Sigmoid colon (tissue), 7 donors: Measurements from ENCODE around the gene TCOF1. TPM values are rescaled to one million over a fixed set of nuclear protein-coding genes. Genes with fewer than 3 reads are reported as not detected.

Experiments
- DNase-seq: peaks from one replicate; pipeline ENCODE4 v3.0.0-alpha.2; 2019
- H3K27ac ChIP-seq, 4 donors: fragments of 200-600 bp; sonication (generic); one replicate each; pipeline ENCODE4 v1.5.1; 2016 to 2019; ENCODE audit warnings: mild to moderate bottlenecking in 1 of 4
- H3K27me3 ChIP-seq, 3 donors: fragments of 200-600 bp; sonication (generic); one replicate each; pipeline ENCODE4 v1.5.1; 2019; ENCODE audit warnings: mild to moderate bottlenecking in 1 of 3
- H3K36me3 ChIP-seq, 4 donors: fragments of 200-600 bp; sonication (generic); one replicate each; pipeline ENCODE4 v1.5.1; 2016 to 2019
- H3K4me1 ChIP-seq, 4 donors: fragments of 200-600 bp; sonication (generic); one replicate each; pipeline ENCODE4 v1.5.1; 2017 to 2019
- H3K4me3 ChIP-seq, 4 donors: fragments of 200-600 bp; sonication (generic); one replicate each; pipeline ENCODE4 v1.5.1; 2017 to 2019; ENCODE audit warnings: mild to moderate bottlenecking in 2 of 4, moderate library complexity in 1 of 4
- H3K9me3 ChIP-seq, 4 donors: fragments of 200-600 bp in 3 of 4; sonication (generic) in 3 of 4; one replicate each; pipeline versions ENCODE4 v1.5.1 to v1.6.1; 2013 to 2019
- EP300 ChIP-seq, 4 donors: sonication (generic); formaldehyde crosslinking; IDR thresholded peaks; one replicate each; pipeline ENCODE4 v1.6.1; 2017; ENCODE audit warnings: antibody characterized with exemption in 4 of 4
- POLR2A ChIP-seq, 2 donors: fragments of 450-650 bp; IDR thresholded peaks; one replicate each; pipeline ENCODE4 v1.6.1; 2016; ENCODE audit warnings: antibody characterized with exemption in 2 of 2, mild to moderate bottlenecking in 2 of 2, moderate library complexity in 2 of 2
- POLR2AphosphoS5 ChIP-seq, 4 donors: sonication (generic); formaldehyde crosslinking; IDR thresholded peaks; one replicate each; pipeline ENCODE4 v1.6.1; 2017; ENCODE audit warnings: antibody characterized with exemption in 4 of 4
- WGBS, 2 donors: extraction: QIAGEN DNeasy Blood & Tissue Kit; methylation state at CpG; one replicate each; pipeline ENCODE4 v1.1.7; 2013; 5-methylcytosine and 5-hydroxymethylcytosine counted together
- intact Hi-C: fragments of 100-400 bp; cut with DNase I; formaldehyde crosslinking; loops from one replicate; pipeline ENCODE4 v1.15.1; 2023
- polyA plus RNA-seq, 3 donors: library from polyadenylated mRNA; stranded (reverse); fragments of 200-250 nt; gene quantifications; one replicate each; pipeline ENCODE4 v1.2.3, GENCODE V29; 2013
- total RNA-seq, 4 donors: library from RNA; depleted of rRNA; stranded (reverse); fragments of >200 nt; gene quantifications; one replicate each; pipeline ENCODE4 v1.1.0, GENCODE V29; 2016
- TF ChIP-seq, protein P1 (sequence below), 4 experiments: fragments of 450-650 bp in 3 of 4; fragments of 200-600 bp in 1 of 4; IDR thresholded peaks; one replicate each; pipeline ENCODE4 v1.5.1; 2016 to 2019; ENCODE audit warnings: antibody characterized with exemption in 4 of 4, mild to moderate bottlenecking in 3 of 4, moderate library complexity in 2 of 4
- donor health status: healthy with polysubstance abuse.
- donor health status: Bipolar disorder and iron deficiency.
- donor health status: healthy.

TCOF1 gene
- total and polyA plus RNA-seq, 7 donors, result 5.4 to 28.1 (median 20.0) TPM

DNA sequence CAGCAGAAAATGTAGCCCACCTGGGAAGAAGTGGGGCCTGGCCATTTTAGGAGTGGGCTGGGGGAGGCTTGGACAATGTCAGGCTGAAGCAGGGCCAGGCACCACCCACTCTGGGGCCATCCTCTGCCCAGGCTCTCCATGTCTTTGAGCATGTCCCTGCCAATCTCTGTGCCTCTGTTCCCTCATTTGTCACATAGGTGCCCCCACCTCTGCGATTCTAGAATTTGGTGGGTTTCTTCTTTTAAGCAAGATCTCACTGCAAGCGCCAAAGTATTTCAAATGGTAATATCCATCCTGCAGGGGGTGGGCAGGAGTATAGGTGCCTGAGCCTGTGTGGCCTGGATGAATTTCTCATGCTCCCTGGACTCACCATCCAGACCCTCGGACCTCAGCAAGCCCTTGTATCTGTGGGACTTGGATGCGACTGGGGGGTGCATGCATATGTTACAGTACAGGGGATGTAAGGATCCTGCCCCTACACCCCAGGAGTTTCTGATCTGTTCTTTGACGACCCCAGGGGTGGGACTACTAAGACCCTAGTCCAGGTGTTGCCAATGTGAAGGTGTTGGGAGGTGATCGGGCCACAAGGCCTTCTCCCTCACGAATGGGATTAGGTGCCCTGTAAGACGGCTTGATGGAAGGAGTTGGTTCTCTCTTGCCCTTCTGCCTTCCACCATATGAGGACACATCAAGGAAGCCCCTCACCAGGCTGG is 50.9 kb downstream of the TCOF1 start:
- TF ChIP-seq EP300 (IDR thresholded peaks at IDR 0.05) (no peak), POLR2A (IDR thresholded peaks at IDR 0.05) (no peak), POLR2AphosphoS5 (IDR thresholded peaks at IDR 0.05) (no peak)
- TF ChIP-seq, protein P1, sequence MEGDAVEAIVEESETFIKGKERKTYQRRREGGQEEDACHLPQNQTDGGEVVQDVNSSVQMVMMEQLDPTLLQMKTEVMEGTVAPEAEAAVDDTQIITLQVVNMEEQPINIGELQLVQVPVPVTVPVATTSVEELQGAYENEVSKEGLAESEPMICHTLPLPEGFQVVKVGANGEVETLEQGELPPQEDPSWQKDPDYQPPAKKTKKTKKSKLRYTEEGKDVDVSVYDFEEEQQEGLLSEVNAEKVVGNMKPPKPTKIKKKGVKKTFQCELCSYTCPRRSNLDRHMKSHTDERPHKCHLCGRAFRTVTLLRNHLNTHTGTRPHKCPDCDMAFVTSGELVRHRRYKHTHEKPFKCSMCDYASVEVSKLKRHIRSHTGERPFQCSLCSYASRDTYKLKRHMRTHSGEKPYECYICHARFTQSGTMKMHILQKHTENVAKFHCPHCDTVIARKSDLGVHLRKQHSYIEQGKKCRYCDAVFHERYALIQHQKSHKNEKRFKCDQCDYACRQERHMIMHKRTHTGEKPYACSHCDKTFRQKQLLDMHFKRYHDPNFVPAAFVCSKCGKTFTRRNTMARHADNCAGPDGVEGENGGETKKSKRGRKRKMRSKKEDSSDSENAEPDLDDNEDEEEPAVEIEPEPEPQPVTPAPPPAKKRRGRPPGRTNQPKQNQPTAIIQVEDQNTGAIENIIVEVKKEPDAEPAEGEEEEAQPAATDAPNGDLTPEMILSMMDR (IDR thresholded peaks at IDR 0.05), result no peak
- no peak for DNase-seq
- WGBS, 2 donors, result 78 to 91% methylated on average over 8 of the region's 8 CpGs
- no peak overlapping the region for H3K4me3 ChIP-seq
- H3K27ac ChIP-seq, result peak overlapping the region in 3 of 4 donors; percentile 21 to 83 (median 78)
- H3K9me3 ChIP-seq, result no peaks in the 10 kb centered on the region
- H3K27me3 ChIP-seq, result no peaks in the 10 kb centered on the region
- H3K4me1 ChIP-seq, result peaks cover 0 to 16% (median 7%) of the 10 kb centered on the region in 4 donors
- no peaks in the 10 kb centered on the region for H3K36me3 ChIP-seq
- intact Hi-C loops, result no loop called here

DNA sequence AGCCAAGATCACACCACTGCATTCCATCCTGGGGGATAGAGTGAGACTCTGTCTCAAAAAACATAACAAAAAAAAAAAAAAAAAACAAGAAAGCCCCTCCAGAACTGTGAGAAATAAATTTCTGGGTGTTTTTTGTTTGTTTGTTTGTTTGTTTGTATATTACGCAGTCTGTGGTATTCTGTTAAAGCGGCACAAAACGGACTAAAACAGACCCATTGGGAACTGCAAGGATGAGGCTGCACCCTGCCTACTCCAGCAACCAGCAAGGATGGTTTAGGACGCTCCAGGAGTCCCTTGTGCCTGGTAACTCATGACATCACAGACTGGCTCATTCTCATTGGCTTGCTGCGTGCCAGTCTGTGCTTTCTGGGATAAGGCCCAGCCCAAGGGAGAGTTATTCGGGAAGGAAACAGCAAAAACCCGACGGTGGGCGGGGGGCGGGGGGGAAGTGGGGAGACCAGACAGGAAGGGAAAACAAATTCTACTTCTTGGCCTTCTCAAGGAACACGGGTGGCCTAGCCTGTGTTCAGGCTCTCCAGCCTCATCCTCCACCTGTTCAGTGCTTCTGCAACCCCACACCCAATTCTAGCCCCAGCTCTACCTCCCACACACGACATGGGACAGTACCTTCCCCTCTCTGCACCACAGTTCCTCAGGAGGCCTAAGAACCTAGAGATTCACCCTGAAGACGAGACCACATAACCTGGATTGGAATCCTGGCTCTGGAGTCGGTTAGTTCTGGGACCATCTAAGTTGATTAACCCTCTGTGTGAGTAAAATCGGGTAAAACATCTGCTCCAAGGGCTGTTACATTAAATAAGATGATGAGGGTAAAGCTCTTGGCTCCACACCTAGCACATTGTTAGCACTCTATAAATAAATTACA is 52.4 kb downstream of the TCOF1 start:
- no peaks in the 10 kb centered on the region for H3K27me3 ChIP-seq
- peak; percentile 91 for DNase-seq
- TF ChIP-seq, protein P1 (IDR thresholded peaks at IDR 0.05), result no peak
- TF ChIP-seq POLR2A (IDR thresholded peaks at IDR 0.05) (no peak), POLR2AphosphoS5 (IDR thresholded peaks at IDR 0.05) (peak in 1 of 4 donors; percentile 36), EP300 (IDR thresholded peaks at IDR 0.05) (no peak)
- H3K9me3 ChIP-seq, result no peaks in the 10 kb centered on the region
- intact Hi-C loops, result no loop called here
- peak overlapping the region; percentile 73 to 83 (median 80) for H3K27ac ChIP-seq
- H3K4me1 ChIP-seq, result peaks cover 0 to 16% (median 7%) of the 10 kb centered on the region in 4 donors
- WGBS, 2 donors, result 6 to 7% methylated on average over 15 of the region's 15 CpGs
- no peaks in the 10 kb centered on the region for H3K36me3 ChIP-seq
- H3K4me3 ChIP-seq, result peak overlapping the region in 3 of 4 donors; percentile 12 to 48 (median 22)

DNA sequence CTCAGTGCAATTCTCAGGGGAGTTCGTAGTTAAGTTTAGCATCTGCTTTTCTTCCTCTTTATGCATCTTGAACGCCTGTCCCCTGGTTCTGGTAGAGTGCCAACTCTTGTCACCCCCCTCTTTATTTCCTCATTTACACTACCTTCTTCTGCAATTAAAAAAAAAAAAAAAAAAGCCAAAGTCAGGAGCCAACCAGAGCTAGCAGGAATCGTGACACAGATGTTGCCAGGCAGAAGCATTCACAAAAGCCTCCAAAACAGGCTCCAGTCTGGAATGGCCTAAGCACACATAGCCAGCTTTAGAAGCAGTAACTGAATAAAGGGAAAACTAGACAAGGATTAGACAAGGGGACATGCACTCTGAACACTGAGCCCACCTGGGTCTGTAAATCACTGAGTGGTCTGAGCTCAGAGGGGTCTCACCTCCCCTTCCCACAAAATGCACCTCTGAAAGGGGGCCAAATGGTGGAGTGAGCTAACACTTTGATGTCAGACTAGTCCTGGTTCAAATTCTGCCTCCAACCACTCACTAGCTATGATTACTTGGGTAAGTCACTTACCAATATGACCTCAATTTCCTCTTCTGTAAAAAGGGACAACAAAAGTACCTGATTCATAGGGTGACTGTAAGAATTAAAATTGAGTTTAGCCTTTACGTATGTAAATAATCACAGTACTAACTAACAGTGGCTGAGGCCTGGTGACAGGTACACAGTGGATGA is 53.2 kb downstream of the TCOF1 start:
- TF ChIP-seq EP300 (IDR thresholded peaks at IDR 0.05) (no peak), POLR2AphosphoS5 (IDR thresholded peaks at IDR 0.05) (peak in 1 of 4 donors; percentile 25), POLR2A (IDR thresholded peaks at IDR 0.05) (no peak)
- TF ChIP-seq, protein P1 (IDR thresholded peaks at IDR 0.05), result no peak
- Histone ChIP-seq H3K27me3 (no peaks in the 10 kb centered on the region), H3K27ac (peak overlapping the region; percentile 73 to 83 (median 80)), H3K9me3 (no peaks in the 10 kb centered on the region), H3K36me3 (no peaks in the 10 kb centered on the region), H3K4me1 (peaks cover 0 to 16% (median 7%) of the 10 kb centered on the region in 4 donors), H3K4me3 (peak overlapping the region in 3 of 4 donors; percentile 38 to 48 (median 40))
- peak; percentile 88 for DNase-seq
- 16 to 22% methylated on average over 4 of the region's 4 CpGs for WGBS, 2 donors
- intact Hi-C loops, result no loop called here

DNA sequence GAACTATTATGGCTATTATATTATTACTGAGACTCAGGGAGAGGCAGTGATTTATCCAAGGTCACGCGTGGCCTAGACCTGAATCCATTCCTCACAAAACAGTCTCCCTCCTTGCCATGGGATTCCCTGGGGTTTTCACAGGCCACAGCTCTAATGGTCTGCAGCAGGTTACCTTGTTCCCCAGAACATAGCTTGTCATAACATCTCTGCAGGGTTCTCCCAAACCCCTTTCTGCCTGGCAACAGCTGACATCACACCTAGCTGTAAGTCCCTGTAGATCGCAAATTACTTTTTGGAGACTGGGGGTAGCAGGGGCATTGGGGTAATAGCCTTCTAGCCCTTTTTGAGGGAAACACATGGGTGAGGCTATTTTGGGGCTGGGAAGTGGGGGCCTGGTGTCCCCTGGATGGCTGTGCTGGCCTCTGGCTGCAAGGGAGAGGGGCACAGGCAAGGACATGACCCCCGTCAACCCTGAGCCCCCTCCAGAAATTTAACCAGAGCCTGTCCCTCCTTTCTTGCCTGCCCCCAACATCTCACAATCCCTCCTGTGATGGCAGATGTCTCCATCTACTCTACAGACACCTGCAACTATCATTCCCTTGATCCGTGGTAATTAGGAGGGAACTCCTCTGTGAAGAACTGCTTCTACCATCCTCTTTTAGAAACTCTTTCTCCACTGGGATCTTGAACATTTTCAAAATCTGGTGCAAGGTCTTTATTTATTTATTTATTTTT is 53.9 kb downstream of the TCOF1 start:
- intact Hi-C loops, result no loop called here
- Histone ChIP-seq H3K4me3 (peak overlapping the region in 3 of 4 donors; percentile 38 to 48 (median 40)), H3K4me1 (peaks cover 0 to 16% (median 7%) of the 10 kb centered on the region in 4 donors), H3K9me3 (no peaks in the 10 kb centered on the region), H3K27me3 (no peaks in the 10 kb centered on the region), H3K27ac (peak overlapping the region; percentile 73 to 83 (median 80)), H3K36me3 (no peaks in the 10 kb centered on the region)
- DNase-seq, result no peak
- TF ChIP-seq POLR2AphosphoS5 (IDR thresholded peaks at IDR 0.05) (peak in 1 of 4 donors; percentile 7), EP300 (IDR thresholded peaks at IDR 0.05) (no peak), POLR2A (IDR thresholded peaks at IDR 0.05) (no peak)
- TF ChIP-seq, protein P1 (IDR thresholded peaks at IDR 0.05), result no peak
- 43 to 77% methylated on average over 5 of the region's 5 CpGs for WGBS, 2 donors
